Ovary (tissue), 9 donors: ENCODE results near the gene B4GALT5. TPM values are rescaled to one million over a fixed set of nuclear protein-coding genes. Genes with fewer than 3 reads are reported as not detected.

ENCODE experiments used
- DNase-seq, 5 donors: peaks; one replicate each; pipeline ENCODE4 v3.0.0-alpha.2; 2019 to 2020
- H3K27ac ChIP-seq, 2 donors: fragments of 200-600 bp; one replicate each; pipeline versions ENCODE4 v1.5.1 to v1.8.0; 2019 to 2022
- H3K27me3 ChIP-seq: fragments of 200-600 bp; one replicate; pipeline ENCODE4 v1.8.0; 2022
- H3K36me3 ChIP-seq: fragments of 200-600 bp; sonication (generic); one replicate; pipeline ENCODE4 v1.5.1; 2019
- H3K4me1 ChIP-seq: one replicate; pipeline ENCODE4 v1.8.1; 2013; ENCODE audit warnings: mild to moderate bottlenecking, moderate library complexity; ENCODE audit not compliant: insufficient read depth
- H3K4me3 ChIP-seq: fragments of 200-600 bp; sonication (generic); one replicate; pipeline ENCODE4 v1.5.1; 2017
- H3K9me3 ChIP-seq, 2 donors: fragments of 200-600 bp in 1 of 2; sonication (generic) in 1 of 2; one replicate each; pipeline versions ENCODE4 v1.5.1 to v1.8.1; 2013 to 2019; ENCODE audit warnings: mild to moderate bottlenecking in 1 of 2, moderate library complexity in 1 of 2
- EP300 ChIP-seq: sonication (generic); formaldehyde crosslinking; IDR thresholded peaks from one replicate; pipeline ENCODE4 v1.6.1; 2017; ENCODE audit warnings: antibody characterized with exemption
- POLR2A ChIP-seq: fragments of 450-650 bp; IDR thresholded peaks from one replicate; pipeline ENCODE4 v1.6.1; 2017; ENCODE audit warnings: antibody characterized with exemption, mild to moderate bottlenecking, moderate library complexity
- WGBS, 3 donors: extraction: QIAGEN DNeasy Blood & Tissue Kit in 1 of 3; methylation state at CpG; one replicate each; pipeline versions ENCODE4 v1.1.5 to v1.1.7; 2013 to 2017; 5-methylcytosine and 5-hydroxymethylcytosine counted together
- intact Hi-C, 4 donors: fragments of 100-400 bp; cut with DNase I; formaldehyde crosslinking; loops; one replicate each; pipeline versions ENCODE4 v1.11.0 to v1.15.1; 2022 to 2023
- polyA plus RNA-seq, 2 donors: library from polyadenylated mRNA; stranded (reverse); fragments of 200-250 nt in 1 of 2; fragments of 350-450 nt in 1 of 2; fragmentation: Illumina TruSeq in 1 of 2; extraction: RNeasy Lipid Tissue Mini Kit (QIAGEN cat#74804) in 1 of 2; gene quantifications; one replicate each; pipeline ENCODE4 v1.2.3, GENCODE V29; 2013 to 2014
- total RNA-seq, 7 donors: library from RNA; depleted of rRNA in 2 of 7; stranded (reverse); fragments of >200 nt in 2 of 7; fragmentation: NEBNext Ultra II Directional in 3 of 7; extraction: Animal tissue kit (Norgen Biotek cat#: 25700) in 3 of 7; gene quantifications; one replicate each; pipeline versions ENCODE4 v1.1.0 to v1.2.4, GENCODE V29; 2016 to 2023
- TF ChIP-seq, protein P1 (sequence below), 3 donors: fragments of 450-650 bp in 2 of 3; fragments of 200-600 bp in 1 of 3; IDR thresholded peaks; one replicate each; pipeline versions ENCODE4 v1.5.1 to v1.8.0; 2016 to 2022; ENCODE audit warnings: antibody characterized with exemption in 3 of 3, mild to moderate bottlenecking in 1 of 3
- donor health status: DM: no; HTN: no; CAD: no; lungs with moderate emphysema.
- donor health status: DM: no; HTN: no; CAD: no.
- donor health status: Bipolar disorder and iron deficiency.
- donor health status: DM: yes; HTN: yes; CAD: no.
- donor health status: DM: no; HTN: no; CAD: no.
- donor health status: DM: yes; HTN: yes; CAD: no.

The B4GALT5 gene
- total and polyA plus RNA-seq, 9 donors, result 19.0 to 53.6 (median 37.7) TPM

DNA sequence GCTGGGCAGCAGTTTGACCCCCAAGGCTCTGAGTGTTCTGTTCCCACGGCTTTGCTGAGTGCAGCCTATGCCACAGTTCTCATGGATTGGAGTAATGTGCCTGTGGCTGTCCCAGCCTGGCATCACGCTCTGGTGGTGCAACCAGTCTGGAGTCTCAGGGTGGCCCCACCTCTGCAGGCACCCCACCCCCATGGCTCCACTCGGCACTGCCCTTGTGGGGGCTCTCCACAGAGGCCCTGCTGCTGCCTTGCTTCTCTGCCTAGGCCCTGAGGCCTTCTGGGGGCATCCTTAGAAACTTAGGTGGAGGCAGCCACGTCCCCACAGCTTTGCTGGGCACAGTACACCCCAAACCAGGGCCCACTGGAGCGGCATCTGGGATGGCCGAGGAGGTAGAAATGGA is 25.4 kb upstream of the B4GALT5 start:
- no peaks in the 10 kb centered on the region for H3K4me1 ChIP-seq
- DNase-seq, result no peak
- no peak overlapping the region for H3K4me3 ChIP-seq
- no peaks in the 10 kb centered on the region for H3K9me3 ChIP-seq
- intact Hi-C loops, result no loop called here
- TF ChIP-seq POLR2A (no peak), EP300 (no peak)
- TF ChIP-seq, protein P1, sequence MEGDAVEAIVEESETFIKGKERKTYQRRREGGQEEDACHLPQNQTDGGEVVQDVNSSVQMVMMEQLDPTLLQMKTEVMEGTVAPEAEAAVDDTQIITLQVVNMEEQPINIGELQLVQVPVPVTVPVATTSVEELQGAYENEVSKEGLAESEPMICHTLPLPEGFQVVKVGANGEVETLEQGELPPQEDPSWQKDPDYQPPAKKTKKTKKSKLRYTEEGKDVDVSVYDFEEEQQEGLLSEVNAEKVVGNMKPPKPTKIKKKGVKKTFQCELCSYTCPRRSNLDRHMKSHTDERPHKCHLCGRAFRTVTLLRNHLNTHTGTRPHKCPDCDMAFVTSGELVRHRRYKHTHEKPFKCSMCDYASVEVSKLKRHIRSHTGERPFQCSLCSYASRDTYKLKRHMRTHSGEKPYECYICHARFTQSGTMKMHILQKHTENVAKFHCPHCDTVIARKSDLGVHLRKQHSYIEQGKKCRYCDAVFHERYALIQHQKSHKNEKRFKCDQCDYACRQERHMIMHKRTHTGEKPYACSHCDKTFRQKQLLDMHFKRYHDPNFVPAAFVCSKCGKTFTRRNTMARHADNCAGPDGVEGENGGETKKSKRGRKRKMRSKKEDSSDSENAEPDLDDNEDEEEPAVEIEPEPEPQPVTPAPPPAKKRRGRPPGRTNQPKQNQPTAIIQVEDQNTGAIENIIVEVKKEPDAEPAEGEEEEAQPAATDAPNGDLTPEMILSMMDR (IDR thresholded peaks at IDR 0.05), result no peak
- no peak overlapping the region for H3K27ac ChIP-seq
- no peaks in the 10 kb centered on the region for H3K36me3 ChIP-seq
- no peaks in the 10 kb centered on the region for H3K27me3 ChIP-seq
- WGBS, 3 donors, result 72 to 92% (median 88%) methylated on average over 5 to 6 of the region's 6 CpGs

DNA sequence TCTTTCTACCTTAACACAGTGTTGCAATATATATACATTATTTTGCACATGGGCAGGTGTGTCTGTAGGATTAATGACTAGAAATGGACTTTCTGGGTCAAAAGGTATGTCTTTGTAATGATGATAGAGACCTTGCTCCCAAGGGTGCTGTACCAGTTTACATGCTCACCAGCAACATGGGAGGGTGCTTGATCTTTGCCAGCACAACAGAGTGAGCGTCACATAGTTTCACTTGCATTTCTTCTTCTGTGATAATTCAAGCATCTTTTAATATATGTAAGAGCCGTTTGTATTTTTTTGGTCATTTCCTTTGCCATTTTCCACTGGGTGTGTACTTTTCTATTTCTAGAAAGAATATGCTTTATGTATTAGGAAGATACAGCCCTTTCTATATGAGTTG is 23.6 kb upstream of the B4GALT5 start:
- intact Hi-C loops, result no loop called here
- H3K27ac ChIP-seq, result no peak overlapping the region
- no peak for TF ChIP-seq POLR2A
- TF ChIP-seq, protein P1 (IDR thresholded peaks at IDR 0.05), result no peak
- TF ChIP-seq EP300, result no peak
- no peak for DNase-seq
- no peaks in the 10 kb centered on the region for H3K4me1 ChIP-seq
- no peak overlapping the region for H3K4me3 ChIP-seq
- H3K27me3 ChIP-seq, result no peaks in the 10 kb centered on the region
- no peaks in the 10 kb centered on the region for H3K9me3 ChIP-seq
- whole genome bisulfite sequencing, 3 donors, result 72 to 77% (median 73%) methylated on average over 2 of the region's 2 CpGs
- H3K36me3 ChIP-seq, result no peaks in the 10 kb centered on the region

- H3K4me1 ChIP-seq, result no peaks in the 10 kb centered on the region
- TF ChIP-seq, protein P1 (IDR thresholded peaks at IDR 0.05), result no peak
- no peak for TF ChIP-seq POLR2A
- TF ChIP-seq EP300, result no peak
- H3K27ac ChIP-seq, result no peak overlapping the region
- DNase-seq, result no peak
- no peaks in the 10 kb centered on the region for H3K36me3 ChIP-seq
- no peak overlapping the region for H3K4me3 ChIP-seq
- WGBS, 3 donors, result 74 to 90% (median 81%) methylated on average over 3 of the region's 3 CpGs
- H3K9me3 ChIP-seq, result no peaks in the 10 kb centered on the region
- intact Hi-C loops, result no loop called here
- H3K27me3 ChIP-seq, result no peaks in the 10 kb centered on the region
Observed at GRCh38 chr20:49729780-49730179, 16.1 kb upstream of the B4GALT5 start.

DNA sequence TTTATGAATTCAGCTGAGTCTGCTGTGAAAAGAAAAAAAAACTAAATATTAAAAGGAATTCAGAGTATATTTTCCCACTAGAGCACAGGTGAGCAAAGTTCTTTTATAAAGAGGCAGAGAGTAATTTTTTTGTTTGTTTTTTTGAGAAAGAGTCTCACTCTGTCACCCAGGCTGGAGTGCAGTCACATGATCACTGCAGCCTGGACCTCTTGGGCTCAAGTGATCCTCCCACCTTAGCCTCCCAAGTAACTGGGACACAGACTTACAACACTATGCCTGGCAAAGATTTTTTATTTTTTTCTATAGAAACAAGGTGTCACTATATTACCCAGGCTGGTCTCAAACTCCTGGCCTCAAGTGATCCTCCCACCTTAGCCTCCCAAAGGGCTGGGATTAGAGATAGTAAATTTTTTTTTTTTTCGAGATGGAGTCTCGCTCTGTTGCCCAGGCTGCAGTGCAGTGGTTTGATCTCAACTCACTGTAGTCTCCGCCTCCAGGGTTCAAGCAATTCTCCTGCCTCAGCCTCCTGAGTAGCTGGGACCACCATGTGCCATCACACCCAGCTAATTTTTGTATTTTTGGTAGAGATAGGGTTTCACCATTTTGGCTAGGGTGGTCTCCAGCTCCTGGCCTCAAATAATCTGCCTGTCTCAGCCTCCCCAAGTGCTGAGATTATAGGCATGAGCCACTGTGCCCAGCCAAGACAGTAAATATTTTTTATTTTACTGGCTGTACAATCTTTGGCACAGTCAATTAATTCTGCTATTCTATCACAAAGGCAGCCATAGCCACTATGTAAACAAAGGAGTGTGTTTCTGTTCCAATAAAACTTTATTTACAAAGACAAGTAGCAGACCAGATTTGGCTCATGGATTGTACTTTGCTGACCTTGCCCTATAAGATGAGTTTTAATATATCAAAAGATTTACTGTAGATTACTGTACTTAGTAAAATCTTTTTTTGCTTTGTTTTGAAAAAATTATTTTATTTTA is 14.5 kb upstream of the B4GALT5 start:
- no peaks in the 10 kb centered on the region for H3K36me3 ChIP-seq
- WGBS, 3 donors, result 96 to 97% (median 96%) methylated on average over 3 of the region's 3 CpGs
- TF ChIP-seq POLR2A (no peak), EP300 (no peak)
- TF ChIP-seq, protein P1 (IDR thresholded peaks at IDR 0.05), result no peak
- no peaks in the 10 kb centered on the region for H3K4me1 ChIP-seq
- no peaks in the 10 kb centered on the region for H3K27me3 ChIP-seq
- no peak overlapping the region for H3K27ac ChIP-seq
- H3K4me3 ChIP-seq, result no peak overlapping the region
- DNase-seq, result no peak
- H3K9me3 ChIP-seq, result no peaks in the 10 kb centered on the region
- intact Hi-C loops, result no loop called here
